H1 (cell line): ENCODE data around the gene TMEM52B. TPM values are rescaled to one million over a fixed set of nuclear protein-coding genes. Genes with fewer than 3 reads are reported as not detected.

ENCODE experiments used
- CTCF ChIA-PET: fragments of 300-600 bp; sonication (Branson Sonifier 250); formaldehyde crosslinking; loops from one replicate; lab custom pipeline; 2021; ENCODE audit not compliant: partially characterized antibody; lab: Charles Lee
- POLR2A ChIA-PET: fragments of 300-600 bp; sonication (Branson Sonifier 250); formaldehyde crosslinking; loops from one replicate; lab custom pipeline; 2021; ENCODE audit warnings: inconsistent platforms; ENCODE audit not compliant: partially characterized antibody; lab: Charles Lee
- DNase-seq, 2 experiments: peaks; one replicate each; pipeline versions ENCODE4 v3.0.0 to v3.0.0-alpha.2; 2010 to 2022; ENCODE audit warnings: low spot score in 2 of 2, low read depth in 1 of 2, mixed read lengths in 1 of 2
- FAIRE-seq: peaks from 2 replicates; lab custom pipeline; 2011; peaks lifted over from hg19 to GRCh38; lab: Jason Lieb, UNC
- H2AFZ ChIP-seq: 2 replicates; pipeline ENCODE4 v1.8.1; 2012; ENCODE audit warnings: low read length, inconsistent platforms
- H2AK5ac ChIP-seq: 2 replicates; pipeline ENCODE4 v1.6.1; 2013; ENCODE audit warnings: low read depth, low read length
- H2BK120ac ChIP-seq: replicated peaks from 2 replicates; pipeline ENCODE3; 2013; ENCODE audit warnings: low read depth, low read length, inconsistent platforms
- H2BK12ac ChIP-seq: 2 replicates; pipeline ENCODE4 v1.6.1; 2013; ENCODE audit warnings: low read depth, low read length
- H2BK15ac ChIP-seq: 2 replicates; pipeline ENCODE4 v1.6.1; 2013; ENCODE audit warnings: low read length
- H2BK20ac ChIP-seq: 2 replicates; pipeline ENCODE4 v1.6.1; 2013; ENCODE audit warnings: low read length
- H2BK5ac ChIP-seq: 2 replicates; pipeline ENCODE4 v1.6.1; 2013; ENCODE audit warnings: low read depth, low read length
- H3K14ac ChIP-seq: 2 replicates; pipeline ENCODE4 v1.6.1; 2013; ENCODE audit warnings: inconsistent platforms; ENCODE audit not compliant: insufficient read length
- H3K18ac ChIP-seq: 2 replicates; pipeline ENCODE4 v1.6.1; 2013; ENCODE audit warnings: low read length; ENCODE audit errors: extremely low read depth
- H3K23ac ChIP-seq: 2 replicates; pipeline ENCODE4 v1.6.1; 2013; ENCODE audit warnings: inconsistent platforms; ENCODE audit not compliant: insufficient read length
- H3K23me2 ChIP-seq: 2 replicates; pipeline ENCODE4 v1.6.1; 2013; ENCODE audit warnings: low read depth, low read length
- H3K27ac ChIP-seq: 2 replicates; pipeline ENCODE4 v1.6.1; 2011; ENCODE audit warnings: low read depth, low read length, inconsistent platforms
- H3K27me3 ChIP-seq, 4 experiments: replicated peaks in 1 of 4; 1 replicate in 1 of 4; 2 replicates in 3 of 4; pipeline versions ENCODE4 v1.6.1 to v1.8.1; 2011 to 2013; ENCODE audit warnings: low read length in 3 of 4, mild to moderate bottlenecking in 3 of 4, inconsistent platforms in 2 of 4, mixed read lengths in 2 of 4, moderate library complexity in 1 of 4; ENCODE audit not compliant: control insufficient read depth in 3 of 4, insufficient read depth in 3 of 4; ENCODE audit errors: extremely low read depth in 1 of 4
- H3K36me3 ChIP-seq, 4 experiments: 2 replicates each; pipeline versions ENCODE4 v1.6.1 to v1.8.1; 2011 to 2013; ENCODE audit warnings: mild to moderate bottlenecking in 4 of 4, low read length in 3 of 4, moderate library complexity in 2 of 4, control low read depth in 1 of 4, inconsistent platforms in 1 of 4; ENCODE audit not compliant: insufficient read depth in 4 of 4, control insufficient read depth in 2 of 4
- H3K4ac ChIP-seq: replicated peaks from 2 replicates; pipeline ENCODE3; 2013; ENCODE audit warnings: low read length, low read depth, mixed read lengths, inconsistent platforms; ENCODE audit not compliant: insufficient read length
- H3K4me1 ChIP-seq, 4 experiments: replicated peaks in 1 of 4; 1 replicate in 1 of 4; 2 replicates in 3 of 4; pipeline versions ENCODE4 v1.6.1 to v1.8.1; 2011 to 2013; ENCODE audit warnings: low read length in 3 of 4, inconsistent platforms in 2 of 4, mixed read lengths in 1 of 4; ENCODE audit not compliant: insufficient read depth in 4 of 4, control insufficient read depth in 3 of 4
- H3K4me2 ChIP-seq, 2 experiments: 2 replicates each; pipeline versions ENCODE4 v1.6.1 to v1.8.1; 2011 to 2013; ENCODE audit warnings: low read depth in 2 of 2, low read length in 2 of 2, control low read depth in 1 of 2, inconsistent platforms in 1 of 2, mild to moderate bottlenecking in 1 of 2; ENCODE audit not compliant: insufficient read depth in 1 of 2
- H3K4me3 ChIP-seq, 4 experiments: fragments of 200-600, 300-600 bp in 1 of 4; sonication (generic), shearing (Covaris generic), sonication (Bioruptor Twin) in 1 of 4; 2 replicates each; pipeline versions ENCODE4 v1.5.1 to v1.8.1; 2011 to 2016; ENCODE audit warnings: low read length in 4 of 4, low read depth in 3 of 4, control low read depth in 2 of 4, inconsistent platforms in 2 of 4, mild to moderate bottlenecking in 2 of 4, mixed read lengths in 1 of 4, moderate library complexity in 1 of 4; ENCODE audit not compliant: insufficient read depth in 2 of 4; ENCODE audit errors: extremely low read depth in 1 of 4
- H3K56ac ChIP-seq: replicated peaks from 2 replicates; pipeline ENCODE3; 2013; ENCODE audit warnings: low read depth, mild to moderate bottlenecking, mixed read lengths, low read length, inconsistent platforms; ENCODE audit not compliant: insufficient read length
- H3K79me1 ChIP-seq: 2 replicates; pipeline ENCODE4 v1.6.1; 2013; ENCODE audit warnings: low read depth, low read length, control low read depth
- H3K79me2 ChIP-seq, 2 experiments: 2 replicates each; pipeline versions ENCODE4 v1.6.1 to v1.8.1; 2012 to 2013; ENCODE audit warnings: low read length in 2 of 2, mild to moderate bottlenecking in 2 of 2, inconsistent platforms in 1 of 2; ENCODE audit not compliant: insufficient read depth in 2 of 2, control insufficient read depth in 1 of 2
- H3K9ac ChIP-seq, 4 experiments: replicated peaks in 1 of 4; 1 replicate in 1 of 4; 2 replicates in 3 of 4; pipeline versions ENCODE4 v1.6.1 to v1.8.1; 2011 to 2013; ENCODE audit warnings: low read depth in 3 of 4, low read length in 3 of 4, control low read depth in 2 of 4, mild to moderate bottlenecking in 2 of 4, moderate library complexity in 2 of 4, inconsistent platforms in 1 of 4; ENCODE audit errors: extremely low read depth in 1 of 4
- H3K9me3 ChIP-seq, 2 experiments: 2 replicates each; pipeline versions ENCODE4 v1.6.1 to v1.8.1; 2012 to 2013; ENCODE audit warnings: mild to moderate bottlenecking in 2 of 2, moderate library complexity in 2 of 2, control low read depth in 1 of 2, inconsistent platforms in 1 of 2, low read depth in 1 of 2, low read length in 1 of 2, mixed read lengths in 1 of 2; ENCODE audit not compliant: insufficient read depth in 2 of 2
- H4K20me1 ChIP-seq, 2 experiments: replicated peaks in 1 of 2; 2 replicates each; pipeline versions ENCODE3 to v1.8.1; 2011 to 2013; ENCODE audit warnings: inconsistent platforms in 2 of 2, low read length in 2 of 2, mild to moderate bottlenecking in 1 of 2; ENCODE audit not compliant: insufficient read depth in 2 of 2, control insufficient read depth in 1 of 2
- H4K5ac ChIP-seq: 2 replicates; pipeline ENCODE4 v1.6.1; 2013; ENCODE audit warnings: low read length, low read depth, mixed read lengths, inconsistent platforms; ENCODE audit not compliant: insufficient read length
- H4K8ac ChIP-seq: 2 replicates; pipeline ENCODE4 v1.8.0; 2013; ENCODE audit warnings: mild to moderate bottlenecking, moderate library complexity, low read length, inconsistent platforms; ENCODE audit not compliant: insufficient read depth; ENCODE audit errors: extremely low read depth
- H4K91ac ChIP-seq: replicated peaks from 2 replicates; pipeline ENCODE3; 2013; ENCODE audit warnings: low read length, mixed read lengths, inconsistent platforms; ENCODE audit not compliant: insufficient read length
- CREB1 ChIP-seq: IDR thresholded peaks from 2 replicates; pipeline ENCODE4 v1.6.1; 2012; ENCODE audit warnings: inconsistent platforms
- E2F6 ChIP-seq: IDR thresholded peaks from 2 replicates; pipeline ENCODE4 v1.6.1; 2012; ENCODE audit warnings: inconsistent platforms
- HDAC2 ChIP-seq, 2 experiments: fragments of 300-600 bp in 1 of 2; sonication (generic) in 1 of 2; IDR thresholded peaks; 2 replicates each; pipeline ENCODE4 v1.6.1; 2011 to 2012; ENCODE audit warnings: low read depth in 2 of 2, low read length in 2 of 2, mild to moderate bottlenecking in 2 of 2, moderate library complexity in 2 of 2, borderline replicate concordance in 1 of 2, inconsistent platforms in 1 of 2
- HDAC6 ChIP-seq: IDR thresholded peaks from one replicate; pipeline ENCODE4 v1.7.1; 2012; ENCODE audit warnings: low read depth, mild to moderate bottlenecking, inconsistent platforms, low read length, moderate library complexity
- MAFK ChIP-seq: IDR thresholded peaks from 2 replicates; pipeline ENCODE4 v1.6.1; 2012; ENCODE audit warnings: low read depth, mild to moderate bottlenecking, improper control_type of control experiment, low read length
- POLR2A ChIP-seq, 2 experiments: IDR thresholded peaks; 1 replicate in 1 of 2; 2 replicates in 1 of 2; pipeline ENCODE4 v1.6.1; 2011; ENCODE audit warnings: low read depth in 2 of 2, low read length in 2 of 2, mild to moderate bottlenecking in 2 of 2; ENCODE audit errors: control extremely low read depth in 1 of 2
- RNF2 ChIP-seq: fragments of 200-900, 300-1000 bp; sonication (generic); IDR thresholded peaks from 2 replicates; pipeline ENCODE4 v1.7.1; 2016; ENCODE audit warnings: borderline replicate concordance, low read depth, mild to moderate bottlenecking, antibody characterized with exemption, low read length; ENCODE audit not compliant: poor library complexity, severe bottlenecking; ENCODE audit errors: missing control alignments
- SP2 ChIP-seq: IDR thresholded peaks from 2 replicates; pipeline ENCODE4 v1.6.1; 2012; ENCODE audit warnings: mild to moderate bottlenecking, low read length, inconsistent platforms
- WGBS, 2 experiments: shearing (Covaris generic) in 1 of 2; methylation state at CpG; one replicate each; pipeline versions ENCODE4 v1.1.6 to v1.1.7; 2013 to 2015; ENCODE audit warnings: low lambda C conversion rate in 2 of 2, mixed read lengths in 2 of 2, inconsistent platforms in 1 of 2, low coverage in 1 of 2, missing lambda C conversion rate in 1 of 2; ENCODE audit not compliant: insufficient replicate concordance in 2 of 2, insufficient coverage in 1 of 2, insufficient read length in 1 of 2; ENCODE audit errors: extremely low coverage in 1 of 2, missing lambda C conversion rate in 1 of 2; 5-methylcytosine and 5-hydroxymethylcytosine counted together
- polyA plus RNA-seq, 7 experiments: library from polyadenylated mRNA; depleted of rRNA in 3 of 7; stranded (reverse) in 5 of 7; unstranded in 2 of 7; fragments of >200 nt in 5 of 7; fragments of 200-250 nt in 2 of 7; gene quantifications; 1 replicate in 5 of 7; 2 replicates in 1 of 7; 4 replicates in 1 of 7; pipeline versions ENCODE4 v1.2.1 to v1.2.3, GENCODE V29; 2011 to 2013; ENCODE audit warnings: missing spikeins in 2 of 7, mixed read lengths in 2 of 7
- total RNA-seq: library from RNA; stranded (reverse); fragmentation: NEBNext Ultra II Directional; extraction: Animal tissue kit (Norgen Biotek cat#: 25700); gene quantifications from 2 replicates; pipeline ENCODE4 v1.2.1, GENCODE V29; 2021
- TF ChIP-seq, protein P1 (sequence below): IDR thresholded peaks from 2 replicates; pipeline ENCODE4 v1.6.1; 2012; ENCODE audit warnings: low read length, inconsistent platforms

Gene TMEM52B
- total and polyA plus RNA-seq, 2 of the 8 experiments (the other 6 are each of a cell fraction or from before 2014, with no cell fraction given) = not detected

- Histone ChIP-seq H3K27ac (no peak overlapping the region), H2BK120ac (no peak overlapping the region), H4K20me1 (no peaks in the 10 kb centered on the region), H2BK15ac (no peak overlapping the region), H3K4me3 (no peak overlapping the region), H2AFZ (no peak overlapping the region), H3K79me1 (no peaks in the 10 kb centered on the region), H3K56ac (no peak overlapping the region), H4K5ac (no peak overlapping the region), H3K14ac (no peak overlapping the region), H2BK12ac (no peak overlapping the region), H3K9ac (no peak overlapping the region), H3K4ac (no peak overlapping the region), H4K8ac (no peak overlapping the region), H3K23me2 (no peaks in the 10 kb centered on the region), H3K36me3 (no peaks in the 10 kb centered on the region), H3K4me2 (no peak overlapping the region), H2AK5ac (no peak overlapping the region), H2BK20ac (no peak overlapping the region), H3K9me3 (no peaks in the 10 kb centered on the region), H3K27me3 (no peaks in the 10 kb centered on the region), H3K18ac (no peak overlapping the region), H2BK5ac (no peak overlapping the region), H3K4me1 (no peaks in the 10 kb centered on the region), H3K79me2 (no peaks in the 10 kb centered on the region), H4K91ac (no peak overlapping the region), H3K23ac (no peak overlapping the region)
- DNase-seq = no peak
- ChIA-PET POLR2A (interaction anchor here (0.7 to 1.5 kb wide), 2 partner anchors 22 to 416 kb away, joined by 3 to 5 read pairs; no protein-coding TSS in a partner anchor), CTCF (interaction anchor here (1.3 to 2.6 kb wide), 2 partner anchors 15 to 61 kb away, joined by 3 to 10 read pairs; no protein-coding TSS in a partner anchor)
- no peak for FAIRE-seq
- 90% methylated on average over 2 of the region's 2 CpGs; no CpG with 5 or more reads in 1 of the 2 experiments for WGBS, 2 experiments
- TF ChIP-seq E2F6 = no peak
- no peak for TF ChIP-seq CREB1
- no peak for TF ChIP-seq MAFK
- no peak for TF ChIP-seq HDAC2 (IDR thresholded peaks at IDR 0.05; ENCODE audit: borderline replicate concordance in 1 of 2, low read depth in 2 of 2, low read length in 2 of 2)
- TF ChIP-seq RNF2 = no peak
- no peak for TF ChIP-seq POLR2A (IDR thresholded peaks at IDR 0.05; ENCODE audit: control extremely low read depth in 1 of 2, low read depth in 2 of 2, low read length in 2 of 2)
- TF ChIP-seq SP2 = no peak
- no peak for TF ChIP-seq HDAC6
- TF ChIP-seq, protein P1, sequence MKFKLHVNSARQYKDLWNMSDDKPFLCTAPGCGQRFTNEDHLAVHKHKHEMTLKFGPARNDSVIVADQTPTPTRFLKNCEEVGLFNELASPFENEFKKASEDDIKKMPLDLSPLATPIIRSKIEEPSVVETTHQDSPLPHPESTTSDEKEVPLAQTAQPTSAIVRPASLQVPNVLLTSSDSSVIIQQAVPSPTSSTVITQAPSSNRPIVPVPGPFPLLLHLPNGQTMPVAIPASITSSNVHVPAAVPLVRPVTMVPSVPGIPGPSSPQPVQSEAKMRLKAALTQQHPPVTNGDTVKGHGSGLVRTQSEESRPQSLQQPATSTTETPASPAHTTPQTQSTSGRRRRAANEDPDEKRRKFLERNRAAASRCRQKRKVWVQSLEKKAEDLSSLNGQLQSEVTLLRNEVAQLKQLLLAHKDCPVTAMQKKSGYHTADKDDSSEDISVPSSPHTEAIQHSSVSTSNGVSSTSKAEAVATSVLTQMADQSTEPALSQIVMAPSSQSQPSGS = no peak
Measured at GRCh38 chr12:10174986-10175614, 3.7 kb upstream of the TMEM52B start.
